GM12875 (cell line): ENCODE data around the gene SDK1.

Experiments used
- H3K4me3 ChIP-seq: one replicate; pipeline ENCODE4 v1.5.1; 2011; ENCODE audit warnings: low read depth, low read length, control low read depth
- CTCF ChIP-seq: IDR thresholded peaks from 2 replicates; pipeline ENCODE4 v1.5.1; 2011; ENCODE audit warnings: low read depth, mild to moderate bottlenecking, control low read depth, inconsistent platforms, low read length, moderate library complexity, borderline replicate concordance; ENCODE audit not compliant: insufficient read depth

SDK1 gene

GRCh38 chr7:4203626-4204512, 902.8 kb downstream of the SDK1 start:
- TF ChIP-seq CTCF, result no peak
- no peak overlapping the region for H3K4me3 ChIP-seq

- no peak for TF ChIP-seq CTCF
- no peak overlapping the region for H3K4me3 ChIP-seq
Observed at GRCh38 chr7:4204513-4205165, 903.6 kb downstream of the SDK1 start.

GRCh38 chr7:4205828-4206227, 904.8 kb downstream of the SDK1 start:
- no peak overlapping the region for H3K4me3 ChIP-seq
- no peak for TF ChIP-seq CTCF

- TF ChIP-seq CTCF, result no peak
- no peak overlapping the region for H3K4me3 ChIP-seq
Observed at GRCh38 chr7:4207011-4207410, 906.0 kb downstream of the SDK1 start.

- no peak overlapping the region for H3K4me3 ChIP-seq
- TF ChIP-seq CTCF, result no peak
Observed at GRCh38 chr7:4208086-4208485, 907.0 kb downstream of the SDK1 start.

- no peak for TF ChIP-seq CTCF
- H3K4me3 ChIP-seq, result no peak overlapping the region
Observed at GRCh38 chr7:4208586-4208985, 907.5 kb downstream of the SDK1 start.

GRCh38 chr7:4209126-4209525, 908.1 kb downstream of the SDK1 start:
- H3K4me3 ChIP-seq, result no peak overlapping the region
- no peak for TF ChIP-seq CTCF
